ENCODE results near the gene CSNK1A1L. TPM values are rescaled to one million over a fixed set of nuclear protein-coding genes. Genes with fewer than 3 reads are reported as not detected.
"Not testable (repeated sequence)": the region's sequence is repeated elsewhere in the genome, so short reads cannot be mapped to it uniquely, and the experiment has no call there.

Gene CSNK1A1L
- total RNA-seq, 2 experiments from 2014 or later = not detected

DNA sequence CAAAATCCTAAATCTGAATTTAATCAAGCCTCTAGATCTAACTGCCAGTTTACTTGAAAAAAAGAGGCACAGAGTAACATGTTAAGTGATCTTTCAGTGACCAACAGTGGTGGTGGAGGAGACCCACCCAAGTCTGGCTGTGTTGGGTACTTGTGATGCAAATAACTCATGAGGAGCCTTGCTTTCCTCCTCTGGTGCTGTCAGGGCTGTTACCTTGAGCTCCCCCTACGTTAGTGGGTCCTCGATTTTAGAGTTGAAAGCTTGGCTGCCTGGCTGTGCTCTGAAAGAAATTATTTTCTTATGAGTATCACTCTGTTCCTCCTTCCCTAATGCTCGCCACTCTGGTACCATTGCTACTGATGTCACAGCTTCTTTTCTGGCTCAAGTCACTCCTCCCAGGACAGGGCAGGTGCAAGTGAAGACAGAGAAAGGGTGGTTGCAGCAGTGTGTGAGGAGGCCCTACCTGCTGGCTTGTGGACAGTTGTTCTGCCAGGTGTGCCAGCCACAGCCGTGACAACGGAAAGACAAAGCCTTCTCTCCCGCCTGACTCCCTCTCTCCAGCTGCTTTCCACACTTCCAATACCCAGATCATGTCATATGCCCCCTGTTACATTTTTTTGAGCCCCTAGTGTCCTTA lies 39.5 kb downstream of the CSNK1A1L start:
- DNase-seq (no peak), ATAC-seq (ENCODE audit: low read depth) (no peak)
- no peak overlapping the region for H3K27ac Mint-ChIP-seq
- POLR2A ChIA-PET = no interaction called here
- no peaks in the 10 kb centered on the region for H3K4me1 Mint-ChIP-seq
- no peak overlapping the region for H3K4me3 Mint-ChIP-seq
- H3K27me3 Mint-ChIP-seq = peaks cover 7% of the 10 kb centered on the region
- H3K36me3 Mint-ChIP-seq = no peaks in the 10 kb centered on the region
- H3K9me3 Mint-ChIP-seq = no peaks in the 10 kb centered on the region

DNA sequence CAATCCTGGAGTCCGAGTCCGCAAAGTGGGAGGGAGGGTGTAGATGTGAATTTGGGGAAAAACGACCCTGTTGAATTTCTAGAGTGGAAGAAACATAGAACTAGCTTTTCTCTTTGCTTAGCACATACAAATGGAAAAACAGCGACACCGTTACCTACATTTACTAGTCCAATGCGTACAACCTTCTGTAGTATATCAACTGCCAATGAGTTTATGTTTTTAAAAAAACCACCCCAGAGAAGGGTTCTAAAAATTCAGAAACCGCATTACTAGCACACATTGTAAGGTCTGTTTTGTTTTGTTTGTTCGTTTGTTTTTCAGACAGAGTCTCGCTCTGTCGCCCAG lies 45.6 kb downstream of the CSNK1A1L start:
- Mint-ChIP-seq H3K4me1 (peaks cover 12% of the 10 kb centered on the region), H3K4me3 (peak overlapping the region; percentile 98), H3K36me3 (peaks cover 20% of the 10 kb centered on the region), H3K9me3 (no peaks in the 10 kb centered on the region), H3K27ac (peak overlapping the region; percentile 97), H3K27me3 (peaks cover 7% of the 10 kb centered on the region)
- POLR2A ChIA-PET = interaction anchor here (2.0 kb wide), 1 partner anchor 59 kb away, joined by 13 read pairs; the partner anchor contains the start of gene EXOSC8
- DNase-seq (no peak), ATAC-seq (ENCODE audit: low read depth) (peak; percentile 19)

DNA sequence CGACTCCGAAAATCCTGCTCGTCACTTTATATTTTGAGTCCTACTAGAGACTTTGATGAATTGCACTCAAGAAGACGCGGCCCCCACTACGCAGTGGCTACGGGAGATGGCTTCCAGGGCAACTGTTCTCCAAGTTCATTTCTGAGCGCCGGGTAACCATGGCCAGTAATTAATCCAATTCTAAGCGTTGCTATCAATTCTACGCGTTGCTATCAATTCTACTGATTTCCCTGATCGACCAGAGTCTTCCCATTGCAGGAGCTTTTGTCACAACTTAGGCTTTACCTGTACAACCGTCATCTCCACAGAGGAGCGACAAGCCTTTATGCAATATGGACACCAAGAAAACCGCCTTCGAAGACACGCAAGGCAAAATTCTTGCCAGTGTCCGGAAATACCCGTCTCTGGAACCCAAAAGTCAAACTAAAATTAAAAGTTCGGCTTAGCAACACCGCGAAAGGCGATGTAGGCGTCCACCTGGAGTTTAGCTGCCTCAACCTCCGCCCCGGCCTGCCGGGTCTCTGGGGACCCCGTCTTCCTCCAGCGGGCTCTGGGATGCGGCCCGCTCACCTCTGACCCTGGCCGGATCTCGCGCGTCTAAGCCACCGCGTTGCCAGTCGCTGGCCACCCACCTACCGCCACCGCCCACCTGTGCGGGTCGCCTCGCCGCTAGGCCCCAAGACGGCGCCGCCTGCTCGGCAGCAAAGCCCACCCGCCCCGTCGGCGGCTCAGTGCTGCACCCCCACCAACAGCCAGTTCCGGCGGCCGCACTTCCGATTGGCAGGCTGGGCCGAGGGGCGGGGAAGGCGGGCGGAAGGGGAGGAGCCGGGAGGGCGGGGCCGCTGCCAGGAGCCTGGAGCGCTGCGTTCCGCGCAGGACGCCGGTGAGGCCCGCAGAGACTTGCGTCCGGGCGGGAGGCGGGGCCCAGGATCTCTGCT lies 46.3 kb downstream of the CSNK1A1L start, which contains the start of gene SUPT20H:
SUPT20H (minus strand) TSS at position 779 of the 938 bp plus-strand sequence. CDS start 8,198 bp downstream, outside the sequence.
- Mint-ChIP-seq H3K27ac (peak within 1 kb of the TSS; percentile 97), H3K36me3 (peaks cover 22% of the 10 kb centered on the region), H3K9me3 (no peaks in the 10 kb centered on the region), H3K4me1 (peaks cover 12% of the 10 kb centered on the region), H3K27me3 (peaks cover 4% of the 10 kb centered on the region), H3K4me3 (peak within 1 kb of the TSS; percentile 98)
- DNase-seq = peak; percentile 93
- POLR2A ChIA-PET = interaction anchor here (2.0 kb wide), 1 partner anchor 59 kb away, joined by 13 read pairs; the partner anchor contains the start of gene EXOSC8
- peak; percentile 96 for ATAC-seq (ENCODE audit: low read depth)

DNA sequence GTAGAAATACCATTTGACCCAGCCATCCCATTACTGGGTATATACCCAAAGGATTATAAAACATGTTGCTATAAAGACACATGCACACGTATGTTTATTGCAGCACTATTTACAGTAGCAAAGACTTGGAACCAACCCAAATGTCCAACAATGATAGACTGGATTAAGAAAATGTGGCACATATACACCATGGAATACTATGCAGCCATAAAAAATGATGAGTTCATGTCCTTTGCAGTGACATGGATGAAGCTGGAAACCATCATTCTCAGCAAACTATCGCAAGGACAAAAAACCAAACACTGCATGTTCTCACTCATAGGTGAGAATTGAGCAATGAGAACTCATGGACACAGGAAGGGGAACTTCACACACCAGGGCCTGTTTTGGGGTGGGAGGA lies 49.2 kb downstream of the CSNK1A1L start:
- DNase-seq; H3K4me3 Mint-ChIP-seq; H3K27ac Mint-ChIP-seq; H3K27me3 Mint-ChIP-seq; H3K9me3 Mint-ChIP-seq; ATAC-seq (ENCODE audit: low read depth); POLR2A ChIA-PET: not testable (repeated sequence)
- peaks cover 26% of the 10 kb centered on the region for H3K4me1 Mint-ChIP-seq
- peaks cover 43% of the 10 kb centered on the region for H3K36me3 Mint-ChIP-seq

Other genes starting within 250 kb of the CSNK1A1L start
- gene SMAD9, start 185.4 kb downstream of the CSNK1A1L start, total RNA-seq = not detected
- gene ALG5, start 106.3 kb downstream of the CSNK1A1L start, total RNA-seq = 10 to 100 TPM; 22.5 to 27.2 TPM
- gene EXOSC8, start 104.9 kb downstream of the CSNK1A1L start, total RNA-seq = 100 to 1,000 TPM in 1 of 2 experiments, 10 to 100 TPM in 1; 98.8 to 105 TPM
- gene SUPT20H, start 46.0 kb downstream of the CSNK1A1L start, total RNA-seq = 10 to 100 TPM; 79.6 to 88.4 TPM